DND-41 (cell line): Measurements from ENCODE around the gene RAB29.

Experiments
- EZH2 ChIP-seq: IDR thresholded peaks from 3 replicates; pipeline ENCODE4 v1.6.1; 2012; ENCODE audit warnings: borderline replicate concordance, low read depth, mild to moderate bottlenecking, moderate library complexity, low read length, inconsistent platforms; ENCODE audit not compliant: severe bottlenecking
- TF ChIP-seq, protein P1 (sequence below): IDR thresholded peaks from 2 replicates; pipeline ENCODE4 v1.5.1; 2012; ENCODE audit warnings: borderline replicate concordance, low read length, moderate library complexity, mild to moderate bottlenecking; ENCODE audit not compliant: poor library complexity, severe bottlenecking; ENCODE audit errors: extremely low read depth

DNA sequence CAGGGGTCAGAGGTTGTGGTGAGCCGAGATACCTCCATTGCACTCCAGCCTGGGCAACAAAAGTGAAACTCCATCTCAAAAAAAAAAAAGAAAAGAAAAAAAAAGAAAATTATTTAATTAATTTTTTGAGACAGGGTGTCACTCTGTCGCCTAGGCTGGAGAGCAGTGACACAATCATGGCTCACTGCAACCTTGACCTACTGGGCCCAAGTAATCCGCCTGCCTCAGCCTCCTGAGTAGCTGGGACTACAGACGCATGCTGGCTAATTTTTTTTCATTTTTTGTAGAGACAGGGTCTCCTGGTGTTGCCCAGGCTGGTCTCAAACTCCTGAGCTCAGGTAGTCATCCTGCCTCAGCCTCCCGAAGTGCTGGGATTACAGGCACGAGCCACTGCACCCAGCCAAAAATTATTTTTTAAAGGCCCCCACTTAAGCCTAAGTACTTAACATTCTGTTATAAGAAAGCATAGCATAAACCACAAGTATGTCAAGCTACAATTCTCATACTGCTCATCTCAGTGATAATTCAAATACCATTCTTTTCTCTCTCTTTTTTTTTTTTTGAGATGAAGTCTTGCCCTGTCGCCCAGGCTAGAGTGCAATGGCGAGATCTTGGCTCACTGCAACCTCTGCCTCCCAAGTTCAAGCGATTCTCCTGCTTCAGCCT, 45.2 kb downstream of the RAB29 start:
- TF ChIP-seq, protein P1, sequence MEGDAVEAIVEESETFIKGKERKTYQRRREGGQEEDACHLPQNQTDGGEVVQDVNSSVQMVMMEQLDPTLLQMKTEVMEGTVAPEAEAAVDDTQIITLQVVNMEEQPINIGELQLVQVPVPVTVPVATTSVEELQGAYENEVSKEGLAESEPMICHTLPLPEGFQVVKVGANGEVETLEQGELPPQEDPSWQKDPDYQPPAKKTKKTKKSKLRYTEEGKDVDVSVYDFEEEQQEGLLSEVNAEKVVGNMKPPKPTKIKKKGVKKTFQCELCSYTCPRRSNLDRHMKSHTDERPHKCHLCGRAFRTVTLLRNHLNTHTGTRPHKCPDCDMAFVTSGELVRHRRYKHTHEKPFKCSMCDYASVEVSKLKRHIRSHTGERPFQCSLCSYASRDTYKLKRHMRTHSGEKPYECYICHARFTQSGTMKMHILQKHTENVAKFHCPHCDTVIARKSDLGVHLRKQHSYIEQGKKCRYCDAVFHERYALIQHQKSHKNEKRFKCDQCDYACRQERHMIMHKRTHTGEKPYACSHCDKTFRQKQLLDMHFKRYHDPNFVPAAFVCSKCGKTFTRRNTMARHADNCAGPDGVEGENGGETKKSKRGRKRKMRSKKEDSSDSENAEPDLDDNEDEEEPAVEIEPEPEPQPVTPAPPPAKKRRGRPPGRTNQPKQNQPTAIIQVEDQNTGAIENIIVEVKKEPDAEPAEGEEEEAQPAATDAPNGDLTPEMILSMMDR = no peak
- no peak for TF ChIP-seq EZH2
